HPDE6-E6E7 (cell line): Measurements from ENCODE around the gene PLA2G2C.
A peak's percentile ranks its signal among the peaks of the same experiment; 100 is the strongest.

ENCODE experiments used
- DNase-seq: peaks from one replicate; pipeline ENCODE4 v3.0.0; 2011; ENCODE audit warnings: missing footprints; ENCODE audit errors: extremely low spot score

The PLA2G2C gene

GRCh38 chr1:20207546-20207945, 21.2 kb upstream of the PLA2G2C start:
- peak; percentile 45 for DNase-seq

GRCh38 chr1:20202166-20202565, 15.8 kb upstream of the PLA2G2C start:
- no peak for DNase-seq

- DNase-seq = no peak
Measured at GRCh38 chr1:20200966-20201365, 14.6 kb upstream of the PLA2G2C start.

- no peak for DNase-seq
Measured at GRCh38 chr1:20199840-20200239, 13.5 kb upstream of the PLA2G2C start.

- DNase-seq = peak; percentile 56
Measured at GRCh38 chr1:20199403-20199802, 13.1 kb upstream of the PLA2G2C start.

- no peak for DNase-seq
Measured at GRCh38 chr1:20198918-20199317, 12.6 kb upstream of the PLA2G2C start.

- DNase-seq = no peak
Measured at GRCh38 chr1:20198296-20198695, 12.0 kb upstream of the PLA2G2C start.

- no peak for DNase-seq
Measured at GRCh38 chr1:20197329-20197791, 11.0 kb upstream of the PLA2G2C start.

GRCh38 chr1:20195462-20195780, 9.1 kb upstream of the PLA2G2C start:
- DNase-seq = no peak

GRCh38 chr1:20194757-20195461, 8.6 kb upstream of the PLA2G2C start:
- peak; percentile 46 for DNase-seq

- no peak for DNase-seq
Measured at GRCh38 chr1:20194224-20194623, 7.9 kb upstream of the PLA2G2C start.

- no peak for DNase-seq
Measured at GRCh38 chr1:20192871-20193411, 6.6 kb upstream of the PLA2G2C start.

GRCh38 chr1:20192364-20192763, 6.0 kb upstream of the PLA2G2C start:
- DNase-seq = no peak

- no peak for DNase-seq
Measured at GRCh38 chr1:20191266-20191825, 5.0 kb upstream of the PLA2G2C start.

GRCh38 chr1:20190256-20191160, 4.2 kb upstream of the PLA2G2C start:
- DNase-seq = no peak

- no peak for DNase-seq
Measured at GRCh38 chr1:20189664-20190063, 3.3 kb upstream of the PLA2G2C start.

GRCh38 chr1:20188455-20188817, 2.1 kb upstream of the PLA2G2C start:
- no peak for DNase-seq

GRCh38 chr1:20187813-20188454, 1.6 kb upstream of the PLA2G2C start:
- DNase-seq = no peak

- DNase-seq = no peak
Measured at GRCh38 chr1:20187103-20187812, 940 bp upstream of the PLA2G2C start.

GRCh38 chr1:20184997-20185833, 1.1 kb downstream of the PLA2G2C start:
- DNase-seq = no peak
